ENCODE measurements around the gene AKT2. TPM values are rescaled to one million over a fixed set of nuclear protein-coding genes. Genes with fewer than 3 reads are reported as not detected.

Gene AKT2
- total RNA-seq, 1 donor from 2014 or later = 54.8 TPM

DNA sequence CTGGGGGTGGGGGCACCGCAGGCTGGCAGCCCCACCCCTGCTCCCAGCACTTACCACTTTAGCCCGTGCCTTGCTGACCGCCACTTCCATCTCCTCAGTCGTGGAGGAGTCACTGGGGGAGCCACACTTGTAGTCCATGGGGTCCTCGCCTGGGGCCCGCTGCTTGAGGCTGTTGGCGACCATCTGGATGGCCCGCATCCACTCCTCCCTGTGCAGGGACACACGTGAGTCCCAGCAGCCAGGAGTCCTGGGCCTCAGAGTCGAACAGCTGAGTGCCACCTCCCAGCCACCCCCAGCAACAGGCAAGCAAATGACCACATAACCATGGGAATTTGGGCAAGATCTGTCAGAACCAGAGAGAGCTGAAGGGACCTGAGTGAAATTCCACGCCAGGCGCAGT is 42.7 kb downstream of the AKT2 start:
- TF ChIP-seq, protein P1, sequence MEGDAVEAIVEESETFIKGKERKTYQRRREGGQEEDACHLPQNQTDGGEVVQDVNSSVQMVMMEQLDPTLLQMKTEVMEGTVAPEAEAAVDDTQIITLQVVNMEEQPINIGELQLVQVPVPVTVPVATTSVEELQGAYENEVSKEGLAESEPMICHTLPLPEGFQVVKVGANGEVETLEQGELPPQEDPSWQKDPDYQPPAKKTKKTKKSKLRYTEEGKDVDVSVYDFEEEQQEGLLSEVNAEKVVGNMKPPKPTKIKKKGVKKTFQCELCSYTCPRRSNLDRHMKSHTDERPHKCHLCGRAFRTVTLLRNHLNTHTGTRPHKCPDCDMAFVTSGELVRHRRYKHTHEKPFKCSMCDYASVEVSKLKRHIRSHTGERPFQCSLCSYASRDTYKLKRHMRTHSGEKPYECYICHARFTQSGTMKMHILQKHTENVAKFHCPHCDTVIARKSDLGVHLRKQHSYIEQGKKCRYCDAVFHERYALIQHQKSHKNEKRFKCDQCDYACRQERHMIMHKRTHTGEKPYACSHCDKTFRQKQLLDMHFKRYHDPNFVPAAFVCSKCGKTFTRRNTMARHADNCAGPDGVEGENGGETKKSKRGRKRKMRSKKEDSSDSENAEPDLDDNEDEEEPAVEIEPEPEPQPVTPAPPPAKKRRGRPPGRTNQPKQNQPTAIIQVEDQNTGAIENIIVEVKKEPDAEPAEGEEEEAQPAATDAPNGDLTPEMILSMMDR (IDR thresholded peaks at IDR 0.05; ENCODE audit: insufficient read depth, low read length, severe bottlenecking) = no peak
- H3K4me3 ChIP-seq (ENCODE audit: low read depth, low read length) = no peak overlapping the region
- FAIRE-seq (no peak), DNase-seq (ENCODE audit: low read depth) (no peak)
- no peaks in the 10 kb centered on the region for H3K27me3 ChIP-seq (ENCODE audit: control insufficient read depth, insufficient read depth, low read length)
- H3K36me3 ChIP-seq (ENCODE audit: control insufficient read depth, insufficient read depth, low read length) = peaks cover 27% of the 10 kb centered on the region

DNA sequence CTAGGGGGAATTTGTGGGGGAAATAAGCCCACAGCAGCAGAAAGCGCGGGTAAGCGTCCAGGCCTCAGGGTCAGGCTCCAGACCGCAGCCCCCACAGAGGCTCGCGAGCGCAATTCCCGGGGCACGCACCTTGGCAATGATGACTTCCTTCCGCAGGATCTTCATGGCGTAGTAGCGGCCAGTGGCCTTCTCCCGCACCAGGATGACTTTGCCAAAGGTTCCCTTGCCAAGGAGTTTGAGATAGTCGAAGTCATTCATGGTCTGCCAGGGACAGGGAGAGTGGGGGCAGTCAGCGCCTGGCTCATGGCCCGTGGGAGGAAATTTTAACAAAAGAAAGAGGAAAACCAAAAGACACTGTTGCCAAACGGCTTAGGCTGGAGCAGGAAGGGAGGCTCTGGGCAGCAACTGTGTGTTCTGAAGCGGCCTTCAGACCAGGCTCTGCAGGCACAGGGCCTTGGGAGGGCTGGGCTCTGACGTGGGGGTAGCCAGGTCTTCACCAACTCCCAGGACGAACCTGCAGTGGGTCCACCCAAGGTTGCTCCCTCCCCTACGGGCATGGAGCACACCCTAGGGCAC is 43.2 kb downstream of the AKT2 start:
- H3K36me3 ChIP-seq (ENCODE audit: control insufficient read depth, insufficient read depth, low read length) = peaks cover 27% of the 10 kb centered on the region

DNA sequence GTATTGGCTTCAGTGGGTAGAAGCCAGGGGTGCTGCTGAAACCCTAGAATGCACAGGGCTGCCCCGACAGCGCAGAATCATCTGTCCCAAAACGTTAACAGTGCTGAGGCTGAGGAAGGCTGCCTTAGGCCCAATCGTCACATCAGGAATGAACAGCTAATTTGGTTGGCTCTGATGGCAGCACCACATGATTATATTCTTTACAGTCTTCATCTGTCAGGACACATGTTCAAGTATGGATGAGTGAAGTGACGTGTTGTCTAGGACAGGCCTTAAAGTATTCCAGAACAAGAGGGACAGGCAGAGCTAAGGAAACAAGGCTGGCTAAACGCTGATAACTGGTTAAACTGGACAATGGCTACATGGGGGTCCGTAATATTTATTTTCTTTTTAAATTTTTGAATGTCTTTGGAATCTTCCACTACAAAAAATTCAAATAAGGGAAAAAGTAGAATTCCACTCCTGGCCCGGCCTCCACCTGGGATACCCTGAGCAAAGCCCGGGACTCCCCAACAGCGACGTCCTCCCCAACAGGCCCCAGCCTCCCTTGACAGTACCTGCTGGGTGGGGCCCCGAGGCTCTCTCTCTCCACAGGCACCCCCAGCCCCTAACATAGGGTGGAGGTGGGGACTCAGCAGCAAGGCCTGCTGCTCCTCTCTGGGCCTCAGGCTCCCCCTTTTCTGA is 43.9 kb downstream of the AKT2 start:
- no peaks in the 10 kb centered on the region for H3K27me3 ChIP-seq (ENCODE audit: control insufficient read depth, insufficient read depth, low read length)
- H3K4me3 ChIP-seq (ENCODE audit: low read depth, low read length) = no peak overlapping the region
- H3K36me3 ChIP-seq (ENCODE audit: control insufficient read depth, insufficient read depth, low read length) = peaks cover 27% of the 10 kb centered on the region
- peak; percentile 28 for FAIRE-seq
- DNase-seq (ENCODE audit: low read depth) = no peak
- TF ChIP-seq, protein P1 (IDR thresholded peaks at IDR 0.05; ENCODE audit: insufficient read depth, low read length, severe bottlenecking) = no peak

More for the DNA sequence above, 43.2 kb downstream of the AKT2 start:
- TF ChIP-seq, protein P1 (IDR thresholded peaks at IDR 0.05; ENCODE audit: insufficient read depth, low read length, severe bottlenecking) = no peak
- no peak overlapping the region for H3K4me3 ChIP-seq (ENCODE audit: low read depth, low read length)
- H3K27me3 ChIP-seq (ENCODE audit: control insufficient read depth, insufficient read depth, low read length) = no peaks in the 10 kb centered on the region
- FAIRE-seq (no peak), DNase-seq (ENCODE audit: low read depth) (no peak)

DNA sequence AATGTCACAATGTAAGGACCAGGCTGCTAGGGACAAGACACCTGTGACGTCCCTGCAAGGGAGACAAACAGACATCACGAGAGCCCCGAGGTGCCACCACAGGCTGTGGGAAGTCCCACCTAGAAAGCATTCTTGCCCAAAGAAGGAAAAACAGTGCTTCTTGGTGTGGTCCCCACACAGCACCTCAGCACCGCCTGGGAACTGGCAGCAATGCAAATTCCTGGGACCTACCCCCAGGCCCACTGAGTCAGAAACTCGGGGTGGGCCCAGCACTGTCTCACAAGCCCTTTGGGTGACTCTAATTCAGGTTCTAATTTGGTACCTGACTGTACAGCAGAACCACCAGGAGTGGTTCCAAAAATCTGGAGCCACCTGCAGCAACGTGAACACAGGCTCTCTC is 44.8 kb downstream of the AKT2 start:
- H3K27me3 ChIP-seq (ENCODE audit: control insufficient read depth, insufficient read depth, low read length) = no peaks in the 10 kb centered on the region
- peaks cover 32% of the 10 kb centered on the region for H3K36me3 ChIP-seq (ENCODE audit: control insufficient read depth, insufficient read depth, low read length)
- FAIRE-seq (no peak), DNase-seq (ENCODE audit: low read depth) (no peak)
- TF ChIP-seq, protein P1 (IDR thresholded peaks at IDR 0.05; ENCODE audit: insufficient read depth, low read length, severe bottlenecking) = no peak
- H3K4me3 ChIP-seq (ENCODE audit: low read depth, low read length) = no peak overlapping the region

DNA sequence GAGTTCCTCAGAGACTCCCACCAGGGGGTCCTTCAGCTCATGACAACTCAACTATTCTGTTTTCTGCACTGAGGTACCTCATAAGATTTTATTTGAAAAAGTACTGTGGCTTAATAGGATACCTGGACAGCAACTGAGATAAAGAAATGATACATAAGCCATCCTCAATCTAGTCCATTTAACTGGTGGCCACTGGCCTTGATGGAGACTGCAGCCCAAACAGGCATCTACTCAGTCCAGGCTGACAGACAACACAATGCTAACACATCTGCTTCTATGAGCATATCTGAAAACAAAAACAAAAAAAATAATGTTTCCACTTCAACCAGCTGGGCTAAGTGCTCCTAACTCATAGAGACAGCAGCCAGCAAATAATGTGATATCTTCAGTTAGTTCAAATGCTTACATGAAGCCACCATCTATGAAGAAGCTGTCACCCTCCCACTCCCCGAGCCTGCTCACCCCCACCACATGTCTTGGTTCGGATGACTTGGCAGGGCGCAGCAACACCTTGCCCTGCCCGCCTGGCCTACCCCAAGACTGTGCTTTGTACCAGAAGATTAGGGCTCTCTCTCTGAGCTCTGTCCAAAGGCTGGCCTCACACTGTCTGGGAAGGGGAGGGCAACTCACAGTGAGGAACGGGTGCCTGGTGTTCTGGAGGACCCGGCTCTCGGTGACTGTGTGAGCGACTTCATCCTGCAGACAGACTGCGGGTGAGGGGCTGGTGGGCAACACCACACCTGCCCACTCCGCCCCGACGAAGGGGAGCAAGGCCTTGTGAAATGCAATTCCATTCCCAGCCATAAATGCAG is 45.5 kb downstream of the AKT2 start:
- H3K36me3 ChIP-seq (ENCODE audit: control insufficient read depth, insufficient read depth, low read length) = peaks cover 37% of the 10 kb centered on the region

More for the DNA sequence above, 45.5 kb downstream of the AKT2 start:
- FAIRE-seq = peak; percentile 66
- TF ChIP-seq, protein P1 (IDR thresholded peaks at IDR 0.05; ENCODE audit: insufficient read depth, low read length, severe bottlenecking) = no peak
- Histone ChIP-seq H3K27me3 (ENCODE audit: control insufficient read depth, insufficient read depth, low read length) (no peaks in the 10 kb centered on the region), H3K4me3 (ENCODE audit: low read depth, low read length) (no peak overlapping the region)
- DNase-seq (ENCODE audit: low read depth) = no peak

Measured in bronchial epithelial cell (primary cell).